CD4-positive, alpha-beta T cell treated with Interleukin-15 for 1 hour (primary cell): Measurements from ENCODE around the gene CGB7.
A peak's percentile ranks its signal among the peaks of the same experiment; 100 is the strongest.
"Not testable (repeated sequence)": the region's sequence is repeated elsewhere in the genome, so short reads cannot be mapped to it uniquely, and the experiment has no call there.

Experiments used
- DNase-seq: peaks from one replicate; pipeline ENCODE4 v3.0.0-alpha.2; 2020

CGB7 gene

DNA sequence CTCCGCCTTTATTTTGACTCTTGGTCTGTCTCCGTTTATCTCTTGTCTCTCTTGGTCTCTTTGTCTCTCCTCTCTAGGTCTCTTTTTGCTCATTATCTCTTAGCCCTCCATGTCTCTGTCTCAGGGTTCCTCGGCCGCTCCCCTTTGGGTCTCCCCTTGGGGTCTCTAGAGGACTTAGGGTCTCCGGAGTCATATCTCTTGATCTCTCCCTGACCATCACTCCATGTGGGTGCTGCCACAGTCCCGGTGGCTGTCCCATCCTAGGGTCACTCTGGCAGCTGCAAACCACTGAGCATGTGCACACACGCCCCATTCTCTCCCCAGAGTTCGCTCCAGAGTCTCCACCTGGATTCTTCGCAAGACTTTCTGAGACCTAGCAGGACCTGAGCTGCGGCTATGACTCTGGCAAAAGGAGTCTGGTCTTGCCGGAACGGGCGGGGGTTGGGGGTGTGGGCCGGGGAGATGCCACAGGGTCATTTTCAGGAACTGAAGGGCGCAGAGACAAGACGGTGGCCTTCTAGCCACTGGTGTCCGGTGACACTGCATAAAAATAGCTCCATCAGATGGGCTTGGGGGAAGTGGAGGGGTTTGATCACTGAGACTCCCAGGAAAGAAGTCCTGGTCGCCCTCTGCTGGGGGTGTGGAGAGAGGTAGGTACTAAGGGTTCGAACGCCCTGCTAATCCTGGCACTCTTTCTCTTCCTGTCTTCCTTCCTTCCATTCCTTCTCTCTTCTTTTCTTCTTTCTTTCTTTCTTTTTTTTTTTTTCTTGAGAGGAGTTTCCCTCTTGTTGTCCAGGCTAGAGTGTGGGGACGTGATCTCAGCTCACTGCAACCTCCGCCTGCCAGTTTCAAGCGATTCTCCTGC is 16.2 kb upstream of the CGB7 start:
- no peak for DNase-seq

DNA sequence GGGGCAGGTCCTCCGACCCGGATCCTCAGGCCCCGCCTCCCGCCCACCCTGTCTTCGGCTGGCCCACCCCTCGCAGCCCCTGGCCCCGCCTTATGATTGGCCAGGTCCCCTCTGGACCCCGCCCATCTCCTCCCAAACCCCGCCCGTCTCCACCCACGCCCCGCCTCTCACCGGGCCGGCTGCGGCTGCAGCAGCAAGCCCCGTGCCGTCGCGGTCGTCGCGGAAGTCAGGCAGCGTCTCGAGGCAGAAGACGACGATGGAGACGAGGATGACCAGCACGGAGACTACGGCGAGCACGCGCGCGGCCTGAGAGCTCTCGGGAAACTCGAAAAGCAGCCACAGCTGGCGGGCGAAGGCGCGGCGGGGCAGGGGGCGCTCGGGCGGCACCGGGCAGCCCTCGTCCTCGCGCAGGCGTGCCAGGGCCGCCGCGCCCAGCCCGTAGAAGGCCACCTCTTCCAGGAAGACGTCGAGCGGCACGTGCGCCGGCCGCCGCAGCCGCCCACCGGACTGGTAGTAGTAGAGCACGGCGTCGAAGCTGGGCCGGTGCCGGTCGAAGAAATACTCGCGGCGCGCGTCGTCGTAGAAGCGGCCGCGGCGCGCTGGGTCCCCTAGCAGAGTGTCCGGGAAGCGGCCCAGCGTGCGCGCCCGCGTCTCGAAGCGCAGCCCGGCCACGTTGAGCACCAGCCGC is 14.5 kb upstream of the CGB7 start:
- DNase-seq: no peak

DNA sequence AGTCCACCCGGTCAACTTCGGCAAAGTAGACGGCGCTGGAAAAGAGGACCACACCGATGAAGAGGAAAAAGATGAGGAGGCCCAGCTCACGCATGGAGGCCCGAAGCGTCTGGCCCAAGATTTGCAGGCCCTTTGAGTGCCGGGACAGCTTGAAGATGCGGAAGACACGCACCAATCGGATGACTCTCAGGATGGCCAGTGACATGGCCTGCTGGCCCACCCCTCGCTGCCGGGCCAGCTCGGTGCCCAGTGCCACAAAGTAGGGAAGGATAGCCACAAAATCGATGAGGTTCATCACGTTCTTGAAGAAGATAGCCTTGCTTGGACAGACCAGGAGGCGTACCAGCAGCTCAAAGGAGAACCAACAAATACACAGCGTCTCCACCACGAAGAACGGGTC is 12.9 kb upstream of the CGB7 start:
- DNase-seq: no peak

DNA sequence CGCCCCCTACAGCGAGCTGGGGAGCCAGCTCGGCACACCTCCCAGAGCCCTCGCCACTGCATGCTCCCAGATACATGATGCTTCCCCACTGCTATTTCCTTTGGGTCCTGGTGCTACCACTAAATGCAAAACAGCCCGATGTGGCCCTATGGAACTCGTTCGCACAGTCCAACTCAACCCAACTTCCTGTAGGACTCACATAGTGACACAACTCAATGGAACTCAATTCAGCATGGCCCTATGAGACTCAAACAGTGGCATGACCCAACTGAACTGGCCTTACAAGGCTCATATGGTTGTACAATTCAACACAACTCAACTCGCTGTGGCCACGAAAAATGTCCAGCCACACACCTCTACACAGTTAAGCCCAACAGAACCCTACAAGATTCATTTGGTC is 11.5 kb upstream of the CGB7 start:
- DNase-seq: no peak

DNA sequence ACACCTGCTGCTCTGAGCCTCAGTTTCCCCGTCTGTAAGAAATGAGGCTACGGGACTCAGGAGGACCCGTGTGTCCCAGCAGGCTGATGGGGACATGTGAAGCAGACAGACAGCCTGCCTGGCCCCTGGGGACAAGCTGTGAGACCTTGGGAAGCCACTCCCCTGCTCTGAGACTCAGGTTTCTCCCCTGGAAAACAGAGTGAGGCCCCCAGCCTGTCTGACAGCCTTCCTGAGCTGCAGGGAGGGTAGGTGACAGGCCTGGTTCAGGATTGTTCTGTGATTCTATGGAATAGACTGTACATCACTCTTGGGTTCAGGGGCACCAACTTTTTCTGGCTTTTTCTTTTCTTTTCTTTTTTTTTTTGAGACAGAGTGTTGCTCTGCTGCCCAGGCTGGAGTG is 10.0 kb upstream of the CGB7 start:
- DNase-seq: no peak

DNA sequence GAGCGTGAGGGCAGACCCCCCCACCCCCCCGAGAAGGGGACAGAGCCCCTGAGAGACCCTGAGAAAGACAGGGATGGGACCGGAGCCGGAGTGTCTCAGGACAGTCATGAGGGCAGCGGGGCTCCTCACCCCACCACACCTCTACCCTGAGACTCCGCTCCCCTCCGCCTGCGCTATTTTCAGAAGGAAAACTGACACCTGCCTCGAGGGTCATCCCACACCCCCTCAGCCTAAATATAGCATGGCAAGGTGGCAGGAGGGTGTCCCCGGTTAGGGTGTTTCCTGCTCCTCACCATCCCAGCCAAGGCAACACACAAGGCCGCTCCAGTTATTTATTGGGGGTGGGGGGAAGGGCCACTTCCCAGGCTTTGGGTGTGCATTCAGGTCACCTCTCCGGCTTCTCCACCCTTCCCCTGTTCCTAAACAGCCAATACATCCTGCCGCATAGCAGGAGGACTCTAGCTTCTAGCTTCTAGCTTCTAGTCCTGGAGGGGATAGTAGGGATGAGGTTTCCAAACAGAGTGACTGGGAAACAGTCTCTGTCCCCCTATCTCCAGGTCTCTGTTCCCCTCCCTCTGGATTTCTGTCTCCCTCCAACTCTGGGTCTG is 8.5 kb upstream of the CGB7 start:
- no peak for DNase-seq

DNA sequence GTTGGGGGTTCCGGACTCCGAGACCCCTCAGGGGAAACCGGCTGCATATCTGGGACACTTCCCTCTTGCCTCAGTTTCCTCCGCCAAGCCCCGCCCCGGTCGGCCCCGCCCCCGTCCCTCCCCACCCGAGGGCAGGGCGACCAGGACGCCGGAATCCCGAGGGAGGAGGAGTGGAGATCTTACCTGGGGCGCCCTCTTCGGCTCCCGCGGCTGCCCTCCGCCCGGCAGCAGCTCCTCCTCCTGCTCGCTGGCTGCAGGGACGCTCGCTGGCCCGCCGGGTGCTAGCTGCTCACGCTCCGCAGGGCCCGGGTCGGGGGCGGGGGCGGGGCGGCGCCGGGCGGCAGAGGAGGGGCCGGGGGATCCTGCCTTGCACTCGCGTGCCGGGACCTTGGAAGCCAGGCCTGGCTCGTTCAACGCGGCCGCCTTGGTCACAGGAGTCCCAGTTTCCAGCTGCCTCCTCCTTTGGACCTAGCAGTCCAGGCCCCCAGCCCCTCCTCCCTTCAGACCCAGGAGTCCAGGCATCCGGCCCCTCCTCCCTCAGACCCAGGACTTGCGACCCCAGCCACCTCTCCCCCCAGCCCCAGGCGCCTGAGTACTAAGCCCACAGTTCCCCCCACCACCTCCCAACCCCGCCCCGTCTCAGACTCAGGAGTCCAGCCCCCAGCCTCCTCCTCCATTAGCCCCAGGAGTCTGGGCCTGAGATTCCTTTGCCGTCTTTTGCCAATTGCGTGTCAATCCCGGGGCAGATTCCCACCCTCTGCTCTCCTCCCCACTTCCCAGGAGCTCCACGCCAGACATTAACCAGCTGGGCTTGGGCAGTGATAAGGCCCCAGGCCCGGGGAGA is 7.4 kb upstream of the CGB7 start, which contains the start of gene NTF4:
Gene NTF4, minus strand, starts transcription at position 51 of the 844 bp plus-strand sequence. CDS start 2,821 bp downstream, outside the sequence.
- DNase-seq: no peak

DNA sequence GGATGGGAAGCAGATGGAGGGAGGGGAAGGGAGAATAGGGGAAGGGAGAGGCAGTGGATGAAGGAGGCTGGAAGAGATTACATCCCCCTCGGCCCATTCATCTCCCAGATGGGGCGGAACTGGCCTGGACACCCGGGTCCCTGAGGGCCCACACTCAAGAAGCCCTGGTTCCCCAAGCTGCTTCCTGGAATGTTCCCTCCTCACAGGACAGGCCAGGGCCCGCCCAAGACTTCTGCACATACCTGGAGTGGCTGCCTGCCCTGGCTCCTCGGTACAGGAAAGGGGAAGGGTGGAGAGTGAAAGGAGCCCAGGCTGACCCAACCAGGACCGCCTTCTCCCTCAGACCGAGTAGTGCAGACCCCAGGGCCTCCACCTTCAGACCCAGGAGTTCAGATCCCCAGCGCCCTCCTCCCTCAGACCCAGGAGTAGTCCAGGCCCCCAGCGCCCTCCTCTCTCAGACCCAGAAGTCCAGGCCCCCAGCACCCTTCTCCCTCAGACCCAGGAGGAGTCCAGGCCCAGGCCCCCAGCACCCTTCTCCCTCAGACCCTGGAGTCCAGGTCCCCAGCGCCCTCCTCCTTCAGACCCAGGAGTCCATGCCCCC is 6.6 kb upstream of the CGB7 start:
- no peak for DNase-seq

DNA sequence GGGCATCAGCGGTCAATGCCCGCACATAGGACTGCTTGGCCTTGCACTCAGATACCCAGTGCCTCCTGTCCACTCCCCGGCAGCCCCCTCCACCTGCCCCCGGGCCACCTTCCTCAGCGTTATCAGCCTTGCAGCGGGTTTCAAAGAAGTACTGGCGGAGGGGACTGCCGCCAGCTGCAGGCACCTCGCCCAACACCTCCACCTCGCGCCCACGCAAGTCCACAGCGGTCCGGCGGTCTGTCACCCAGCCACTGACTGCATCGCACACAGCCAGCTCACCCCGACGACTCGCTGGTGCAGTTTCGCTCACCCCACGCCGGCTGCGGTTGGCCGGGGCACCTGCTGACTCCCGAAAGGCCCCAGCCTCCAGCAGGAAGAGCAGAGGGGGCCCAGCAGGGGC is 3.9 kb upstream of the CGB7 start:
- no peak for DNase-seq

DNA sequence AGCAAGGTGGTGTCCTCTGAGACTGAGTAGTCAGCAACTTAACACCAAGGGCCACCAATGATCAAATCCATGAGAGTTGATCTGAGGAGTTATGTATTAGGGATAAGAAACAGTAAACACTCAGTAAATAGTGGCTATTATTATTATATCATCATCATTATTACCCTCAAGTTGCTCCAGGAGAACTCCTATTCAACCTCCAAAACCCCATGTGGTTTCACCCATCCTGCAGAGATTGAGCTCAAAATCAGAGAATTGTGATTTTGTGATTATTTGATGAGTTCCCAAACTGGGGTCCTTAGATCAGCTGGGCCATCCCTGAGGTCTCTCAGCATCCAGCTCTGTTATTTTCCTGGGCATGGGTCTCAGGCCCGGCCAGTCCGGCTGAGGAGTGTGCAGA is 3.5 kb upstream of the CGB7 start:
- DNase-seq: no peak

DNA sequence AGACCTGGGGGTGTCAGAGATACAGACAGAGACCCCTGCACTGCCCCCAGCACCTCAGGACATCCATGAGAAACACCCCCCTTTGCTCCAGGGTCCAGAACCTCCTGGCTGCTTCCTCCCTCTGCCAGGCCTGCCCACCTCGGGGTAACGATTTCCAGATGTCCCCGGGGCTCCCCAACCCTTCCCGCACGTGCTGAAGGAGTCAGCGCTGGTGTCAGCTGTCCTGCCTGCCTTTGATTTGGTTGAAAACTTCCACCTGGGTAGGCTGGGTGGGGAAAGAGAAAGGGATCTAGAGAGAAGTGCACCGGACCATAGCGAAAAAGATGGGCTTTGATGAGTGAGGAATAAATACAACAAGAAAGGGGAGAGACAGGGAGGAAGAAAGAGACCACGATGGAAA is 1.5 kb upstream of the CGB7 start:
- DNase-seq: no peak

DNA sequence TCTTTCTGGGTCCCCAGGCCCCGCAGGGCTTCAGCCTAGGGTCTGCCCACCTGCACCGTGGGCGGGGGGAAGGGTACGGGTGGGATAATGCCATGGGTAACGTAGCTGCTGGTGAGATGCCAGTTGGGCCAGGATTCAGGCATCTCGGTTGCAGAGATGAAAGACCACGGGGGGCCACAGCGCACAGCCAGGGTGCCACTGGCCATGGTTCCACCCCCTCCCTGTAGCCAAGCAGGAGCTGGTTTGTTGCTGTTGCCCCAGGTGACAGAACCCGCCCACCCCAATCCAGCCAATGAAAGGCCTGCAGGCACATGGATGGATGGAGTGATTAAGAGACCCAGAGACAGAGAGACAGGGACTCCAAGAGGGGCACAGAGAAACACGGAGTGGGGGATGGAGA is 1.0 kb upstream of the CGB7 start:
- DNase-seq: peak; percentile 21

DNA sequence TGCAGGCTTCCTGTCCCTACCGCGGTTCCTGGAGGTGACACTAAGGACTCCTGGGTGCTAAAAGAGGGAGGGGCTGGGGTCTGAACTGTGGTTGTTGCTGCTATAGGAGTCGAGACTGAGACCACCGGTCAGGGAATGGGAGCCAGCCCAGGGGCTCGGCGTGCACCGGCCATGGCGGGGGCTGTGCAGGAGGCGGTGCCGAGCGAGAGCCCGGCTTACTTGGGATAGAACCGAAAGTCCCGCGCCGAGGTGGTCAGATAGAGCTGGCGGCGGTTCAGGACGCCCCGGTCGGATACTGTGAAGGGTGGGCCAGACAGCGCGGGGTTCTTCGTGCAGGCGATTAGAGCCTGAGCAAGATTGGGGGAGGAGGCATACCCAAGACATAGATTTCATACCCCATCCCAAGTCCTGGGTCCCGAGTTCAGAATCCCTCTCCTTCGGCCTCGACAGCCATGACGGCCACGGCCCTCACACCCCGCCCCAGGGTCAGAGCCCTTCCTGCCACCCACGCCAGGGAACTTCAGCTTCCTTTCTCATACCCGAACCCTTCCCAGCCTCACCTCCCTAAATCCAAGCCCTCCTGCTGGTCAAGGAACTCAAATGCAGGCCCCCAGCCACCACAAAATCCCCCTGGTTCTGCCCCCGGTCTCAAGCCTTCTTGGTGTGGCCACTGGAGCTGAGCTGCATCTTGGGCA is 500 bp downstream of the CGB7 start:
- DNase-seq: not testable (repeated sequence)

DNA sequence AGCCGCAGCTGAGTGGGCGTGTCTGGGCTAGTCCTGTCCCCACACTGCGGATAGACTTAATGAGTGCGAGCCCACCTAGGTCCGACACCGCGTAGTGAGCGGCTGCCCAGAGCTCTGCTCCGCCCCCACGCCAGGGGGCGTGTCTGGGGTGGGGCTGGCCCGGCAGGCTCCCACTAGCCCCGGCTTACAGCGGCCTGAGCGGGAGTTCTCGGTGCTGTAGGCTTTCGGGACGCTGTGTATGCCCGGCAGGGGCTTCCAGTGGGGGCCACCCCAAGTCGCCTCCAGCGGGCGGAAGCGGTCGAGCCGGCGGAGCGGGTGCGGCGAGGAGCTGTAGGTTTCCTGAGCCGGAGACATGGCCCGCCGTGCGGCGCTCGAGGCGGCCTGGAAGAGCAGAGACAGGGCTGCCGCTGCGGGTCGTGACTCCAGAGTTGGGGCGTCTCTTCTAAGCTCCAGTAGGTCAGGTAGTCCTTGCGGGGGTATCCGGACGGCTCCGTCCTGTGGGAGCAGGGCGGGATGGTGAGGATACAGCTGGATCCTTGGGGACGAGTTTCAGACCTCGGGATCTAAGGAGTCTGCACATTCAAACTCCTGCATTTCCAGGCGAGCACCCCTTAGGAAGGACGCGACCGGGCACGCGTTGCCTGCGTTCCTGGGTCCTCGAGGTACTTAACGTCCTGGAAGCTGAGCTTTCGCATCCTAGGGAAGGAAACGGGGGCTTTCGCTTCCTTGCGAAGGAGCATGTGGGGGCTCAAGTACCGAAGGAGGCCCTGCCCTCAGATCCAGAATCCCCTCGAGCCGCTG is 1.2 kb downstream of the CGB7 start:
- peak; percentile 35 for DNase-seq

DNA sequence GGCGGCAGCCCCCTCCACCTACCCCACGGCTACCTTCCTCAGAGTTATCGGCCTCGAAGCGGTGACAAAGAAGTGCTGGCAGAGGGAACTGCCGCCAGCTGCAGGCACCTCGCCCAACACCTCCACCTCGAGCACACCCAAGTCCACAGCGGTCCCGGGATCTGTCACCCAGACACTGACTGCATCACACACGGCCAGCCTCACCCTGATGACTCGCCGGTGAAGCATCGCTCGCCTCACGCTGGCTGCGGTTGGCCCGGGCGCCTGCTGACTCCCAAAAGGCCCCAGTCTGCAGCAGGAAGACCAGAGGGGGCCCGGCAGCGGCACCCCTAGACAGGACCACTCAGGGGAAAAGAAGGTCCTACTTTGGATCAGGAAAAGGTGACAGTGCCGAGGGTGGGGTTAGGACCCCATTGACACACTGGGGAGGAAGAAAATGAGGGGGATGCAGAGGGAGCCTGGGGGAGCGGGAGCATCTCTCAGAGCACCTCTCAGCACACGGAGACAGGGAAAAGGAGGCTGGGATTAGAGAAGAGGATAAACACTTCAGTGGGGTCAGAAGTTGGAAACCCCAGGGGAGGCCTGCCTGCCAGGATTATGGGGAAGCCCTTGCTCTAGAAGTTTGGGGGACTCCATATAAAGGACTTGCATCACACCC is 7.0 kb downstream of the CGB7 start:
- not testable (repeated sequence) for DNase-seq

DNA sequence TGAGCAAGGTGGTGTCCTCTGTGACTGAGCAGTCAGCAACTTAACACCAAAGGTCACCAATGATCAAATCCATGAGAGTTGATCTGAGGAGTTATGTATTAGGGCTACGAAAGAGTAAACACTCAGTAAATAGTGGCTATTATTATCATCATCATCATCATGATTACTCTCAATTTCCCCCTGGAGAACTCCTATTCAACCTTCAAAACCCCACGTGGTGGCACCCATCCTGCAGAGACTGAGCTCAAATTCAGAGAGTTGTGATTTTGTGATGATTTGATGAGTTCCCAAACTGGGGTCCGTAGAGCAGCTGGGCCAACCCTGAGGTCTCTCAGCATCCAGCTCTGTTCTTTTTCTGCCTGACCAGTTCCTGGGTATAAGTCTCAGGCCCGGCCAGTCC is 7.7 kb downstream of the CGB7 start:
- DNase-seq: not testable (repeated sequence)

DNA sequence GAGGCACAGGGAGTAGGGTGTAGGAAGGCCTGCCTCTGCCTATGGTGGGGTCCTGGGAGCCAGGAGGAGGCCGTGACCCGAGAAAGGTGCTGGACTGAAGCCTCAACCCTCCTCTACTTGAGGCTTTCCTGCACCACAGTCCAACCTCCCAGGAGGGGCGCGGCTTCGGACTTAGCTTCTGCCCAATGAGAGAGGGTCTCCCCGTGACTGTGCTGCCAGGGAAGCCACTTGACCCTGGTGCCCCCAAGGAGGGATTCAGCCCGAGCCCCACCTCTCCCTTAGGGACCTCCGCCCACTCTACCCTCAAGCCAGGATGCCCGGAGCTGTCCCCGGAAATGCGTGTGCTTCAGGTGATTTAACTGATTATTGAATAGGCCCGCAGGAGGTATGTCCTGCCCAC is 8.5 kb downstream of the CGB7 start, which contains the start of gene CGB8:
Gene CGB8, minus strand, starts transcription at position 101 of the 400 bp plus-strand sequence. CDS start 372 bp downstream, outside the sequence.
- DNase-seq: not testable (repeated sequence)

DNA sequence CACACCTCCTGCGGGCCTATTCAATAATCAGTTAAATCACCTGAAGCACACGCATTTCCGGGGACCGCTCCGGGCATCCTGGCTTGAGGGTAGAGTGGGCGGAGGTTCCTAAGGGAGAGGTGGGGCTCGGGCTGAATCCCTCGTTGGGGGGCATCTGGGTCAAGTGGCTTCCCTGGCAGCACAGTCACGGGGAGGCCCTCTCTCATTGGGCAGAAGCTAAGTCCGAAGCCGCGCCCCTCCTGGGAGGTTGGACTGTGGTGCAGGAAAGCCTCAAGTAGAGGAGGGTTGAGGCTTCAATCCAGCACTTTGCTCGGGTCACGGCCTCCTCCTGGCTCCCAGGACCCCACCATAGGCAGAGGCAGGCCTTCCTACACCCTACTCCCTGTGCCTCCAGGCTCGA is 14.0 kb downstream of the CGB7 start, which contains the start of gene CGB5:
Gene CGB5, plus strand, starts transcription at position 301 of the 400 bp plus-strand sequence. CDS start 362 bp downstream, outside the sequence.
- not testable (repeated sequence) for DNase-seq

DNA sequence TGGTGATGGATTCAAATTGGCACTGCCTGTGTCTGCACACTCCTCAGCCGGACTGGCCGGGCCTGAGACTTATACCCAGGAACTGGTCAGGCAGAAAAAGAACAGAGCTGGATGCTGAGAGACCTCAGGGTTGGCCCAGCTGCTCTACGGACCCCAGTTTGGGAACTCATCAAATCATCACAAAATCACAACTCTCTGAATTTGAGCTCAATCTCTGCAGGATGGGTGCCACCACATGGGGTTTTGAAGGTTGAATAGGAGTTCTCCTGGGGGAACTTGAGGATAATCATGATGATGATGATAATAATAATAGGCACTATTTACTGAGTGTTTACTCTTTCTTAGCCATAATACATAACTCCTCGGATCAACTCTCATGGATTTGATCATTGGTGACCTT is 14.9 kb downstream of the CGB7 start:
- DNase-seq: not testable (repeated sequence)

DNA sequence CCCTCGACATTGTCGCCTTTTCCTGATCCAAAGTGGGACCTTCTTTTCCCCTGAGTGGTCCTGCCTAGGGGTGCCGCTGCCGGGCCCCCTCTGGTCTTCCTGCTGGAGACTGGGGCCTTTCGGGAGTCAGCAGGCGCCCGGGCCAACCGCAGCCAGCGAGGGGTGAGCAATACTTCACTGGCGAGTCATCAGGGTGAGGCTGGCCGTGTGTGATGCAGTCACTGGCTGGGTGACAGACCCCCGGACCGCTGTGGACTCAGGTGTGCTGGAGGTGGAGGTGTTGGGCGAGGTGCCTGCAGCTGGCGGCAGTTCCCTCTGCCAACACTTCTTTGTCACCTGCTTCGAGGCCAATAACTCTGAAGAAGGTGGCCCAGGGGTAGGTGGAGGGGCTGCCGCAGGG is 15.4 kb downstream of the CGB7 start:
- DNase-seq: no peak
